Measurements from ENCODE around the gene STK36. TPM values are rescaled to one million over a fixed set of nuclear protein-coding genes. Genes with fewer than 3 reads are reported as not detected.

The STK36 gene
- total RNA-seq, 6 experiments from 2014 or later: 20.0 to 31.0 (median 23.8) TPM

DNA sequence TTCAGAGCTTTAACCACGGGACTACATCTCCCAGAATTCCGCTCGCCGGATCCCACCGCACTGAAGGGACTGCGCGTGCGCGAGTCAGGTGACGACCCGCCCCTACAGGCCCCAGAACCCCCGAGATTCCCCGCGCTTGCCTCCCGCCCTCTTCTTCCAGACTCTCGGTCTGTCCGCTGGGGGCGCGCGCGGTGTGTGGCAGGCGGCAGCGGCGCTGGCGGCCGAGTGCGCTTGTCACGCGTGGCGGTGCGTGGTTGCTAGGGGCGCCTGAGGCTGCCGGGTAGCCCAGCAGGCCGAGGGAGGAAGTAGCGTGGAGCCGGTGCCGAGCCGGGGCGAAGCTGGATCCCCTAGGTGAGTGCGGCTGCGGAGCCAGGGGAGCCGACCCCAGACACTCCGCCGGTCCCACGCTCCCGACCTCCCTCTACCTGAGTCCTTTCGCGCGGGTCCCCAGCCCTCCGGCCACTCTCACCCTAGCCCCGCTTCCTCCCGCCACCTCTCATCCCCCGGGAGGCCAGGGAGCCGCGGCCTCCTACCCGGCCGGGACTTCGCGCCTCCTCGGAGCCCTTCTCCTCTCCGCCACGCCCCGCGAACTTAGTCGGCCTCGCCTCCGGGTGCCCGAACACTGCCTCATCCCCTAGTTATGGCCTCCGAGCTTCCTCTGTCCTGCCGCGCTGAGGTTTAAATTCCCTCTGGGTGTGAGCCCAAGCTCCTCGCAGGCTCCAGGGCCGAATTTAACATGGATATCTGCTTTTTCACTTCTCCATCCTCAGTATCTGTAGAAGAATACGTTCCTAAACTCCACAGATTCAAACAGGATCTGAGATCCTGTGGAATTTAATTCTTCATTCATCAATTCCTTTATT, 39.0 kb downstream of the STK36 start, which contains the start of gene TTLL4:
Gene TTLL4 (plus strand): TSS at position 149 of the 863 bp plus-strand sequence. CDS start 26,842 bp downstream, outside the sequence.
- Mint-ChIP-seq H3K27me3 (ENCODE audit: insufficient read depth) (no peaks in the 10 kb centered on the region), H3K4me1 (ENCODE audit: low read depth) (peaks cover 22% of the 10 kb centered on the region), H3K36me3 (ENCODE audit: low read depth) (0 out of 2 replicates have a peak, but pooled peaks cover 2% of the 10 kb centered on the region), H3K4me3 (peak within 1 kb of the TSS; percentile 97), H3K27ac (peak within 1 kb of the TSS; percentile 91), H3K9me3 (no peaks in the 10 kb centered on the region)
- DNase-seq: peak; percentile 95
- TF ChIP-seq, protein P1, sequence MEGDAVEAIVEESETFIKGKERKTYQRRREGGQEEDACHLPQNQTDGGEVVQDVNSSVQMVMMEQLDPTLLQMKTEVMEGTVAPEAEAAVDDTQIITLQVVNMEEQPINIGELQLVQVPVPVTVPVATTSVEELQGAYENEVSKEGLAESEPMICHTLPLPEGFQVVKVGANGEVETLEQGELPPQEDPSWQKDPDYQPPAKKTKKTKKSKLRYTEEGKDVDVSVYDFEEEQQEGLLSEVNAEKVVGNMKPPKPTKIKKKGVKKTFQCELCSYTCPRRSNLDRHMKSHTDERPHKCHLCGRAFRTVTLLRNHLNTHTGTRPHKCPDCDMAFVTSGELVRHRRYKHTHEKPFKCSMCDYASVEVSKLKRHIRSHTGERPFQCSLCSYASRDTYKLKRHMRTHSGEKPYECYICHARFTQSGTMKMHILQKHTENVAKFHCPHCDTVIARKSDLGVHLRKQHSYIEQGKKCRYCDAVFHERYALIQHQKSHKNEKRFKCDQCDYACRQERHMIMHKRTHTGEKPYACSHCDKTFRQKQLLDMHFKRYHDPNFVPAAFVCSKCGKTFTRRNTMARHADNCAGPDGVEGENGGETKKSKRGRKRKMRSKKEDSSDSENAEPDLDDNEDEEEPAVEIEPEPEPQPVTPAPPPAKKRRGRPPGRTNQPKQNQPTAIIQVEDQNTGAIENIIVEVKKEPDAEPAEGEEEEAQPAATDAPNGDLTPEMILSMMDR (IDR thresholded peaks at IDR 0.05): peak; percentile 89

DNA sequence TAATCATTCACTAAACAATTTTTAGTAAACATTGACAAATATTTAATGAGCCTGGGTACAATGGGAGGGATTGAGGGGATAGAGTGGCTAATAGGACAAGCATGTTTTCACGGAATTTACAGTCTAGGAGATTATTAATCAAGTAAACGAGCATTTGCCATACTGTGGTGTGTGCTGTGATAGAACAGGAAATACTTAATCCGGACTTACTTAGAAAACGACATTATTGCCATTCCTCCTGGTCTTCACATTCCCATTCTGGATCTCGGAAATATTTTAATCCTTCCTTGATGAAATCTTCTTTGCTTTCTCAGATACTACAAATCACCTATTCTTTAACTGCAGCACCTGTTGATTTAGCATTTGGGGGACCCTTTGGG, 39.7 kb downstream of the STK36 start:
- Mint-ChIP-seq H3K4me1 (ENCODE audit: low read depth) (peaks cover 17% of the 10 kb centered on the region), H3K27me3 (ENCODE audit: insufficient read depth) (no peaks in the 10 kb centered on the region), H3K27ac (peak overlapping the region; percentile 91), H3K9me3 (no peaks in the 10 kb centered on the region), H3K4me3 (peak overlapping the region; percentile 97), H3K36me3 (ENCODE audit: low read depth) (0 out of 2 replicates have a peak, but pooled peaks cover 5% of the 10 kb centered on the region)
- TF ChIP-seq, protein P1 (IDR thresholded peaks at IDR 0.05): no peak
- DNase-seq: no peak

GRCh38 chr2:218713922-218714321, 42.0 kb downstream of the STK36 start:
- H3K36me3 Mint-ChIP-seq (ENCODE audit: low read depth): 0 out of 2 replicates have a peak, but pooled peaks cover 5% of the 10 kb centered on the region
- 0 out of 2 replicates have a peak overlapping the region, but pooled peaks have one; percentile 14 for H3K27ac Mint-ChIP-seq
- peaks cover 25% of the 10 kb centered on the region for H3K4me1 Mint-ChIP-seq (ENCODE audit: low read depth)
- TF ChIP-seq, protein P1 (IDR thresholded peaks at IDR 0.05): no peak
- H3K9me3 Mint-ChIP-seq: no peaks in the 10 kb centered on the region
- H3K27me3 Mint-ChIP-seq (ENCODE audit: insufficient read depth): no peaks in the 10 kb centered on the region
- DNase-seq: no peak
- no peak overlapping the region for H3K4me3 Mint-ChIP-seq

GRCh38 chr2:218716070-218716469, 44.2 kb downstream of the STK36 start:
- no peak for DNase-seq
- peaks cover 25% of the 10 kb centered on the region for H3K4me1 Mint-ChIP-seq (ENCODE audit: low read depth)

DNA sequence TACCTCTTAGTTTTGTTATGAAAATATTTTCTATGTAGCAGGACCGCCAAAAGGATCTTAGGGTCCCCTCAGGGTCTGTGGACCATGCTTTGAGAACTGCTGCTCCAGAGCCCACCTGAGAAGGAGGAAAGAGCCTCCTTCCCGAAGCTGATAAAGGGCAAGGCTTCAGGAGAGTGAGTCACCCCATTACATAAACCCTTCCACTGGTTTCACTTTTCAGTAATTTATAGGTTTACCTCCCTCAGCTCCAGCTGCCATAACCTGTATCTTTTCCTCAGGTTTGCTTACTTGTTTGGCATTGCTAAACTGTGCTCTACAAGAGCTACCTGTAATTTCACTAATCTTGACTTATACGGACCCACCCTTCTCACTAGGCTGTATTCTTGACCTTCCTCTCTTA, 45.4 kb downstream of the STK36 start:
- TF ChIP-seq, protein P1 (IDR thresholded peaks at IDR 0.05): no peak
- no peak overlapping the region for H3K4me3 Mint-ChIP-seq
- H3K4me1 Mint-ChIP-seq (ENCODE audit: low read depth): peaks cover 16% of the 10 kb centered on the region
- DNase-seq: no peak
- H3K9me3 Mint-ChIP-seq: no peaks in the 10 kb centered on the region
- H3K36me3 Mint-ChIP-seq (ENCODE audit: low read depth): peaks cover 10% of the 10 kb centered on the region; the same call in 1 of the 2 replicates
- no peaks in the 10 kb centered on the region for H3K27me3 Mint-ChIP-seq (ENCODE audit: insufficient read depth)
- H3K27ac Mint-ChIP-seq: peak overlapping the region; percentile 24; the same call in 1 of the 2 replicates

More at GRCh38 chr2:218716070-218716469, 44.2 kb downstream of the STK36 start:
- Mint-ChIP-seq H3K9me3 (no peaks in the 10 kb centered on the region), H3K27ac (no peak overlapping the region), H3K27me3 (ENCODE audit: insufficient read depth) (no peaks in the 10 kb centered on the region), H3K36me3 (ENCODE audit: low read depth) (peaks cover 10% of the 10 kb centered on the region; the same call in 1 of the 2 replicates), H3K4me3 (no peak overlapping the region)
- TF ChIP-seq, protein P1 (IDR thresholded peaks at IDR 0.05): no peak

All from HFFc6 (cell line).